Thyroid gland (tissue), 4 donors: ENCODE measurements around the gene TMEM161A. TPM values are rescaled to one million over a fixed set of nuclear protein-coding genes. Genes with fewer than 3 reads are reported as not detected.
A peak's percentile ranks its signal among the peaks of the same experiment; 100 is the strongest.
"Not testable (repeated sequence)": the region's sequence is repeated elsewhere in the genome, so short reads cannot be mapped to it uniquely, and the experiment has no call there.

Experiments
- DNase-seq, 2 donors: peaks; one replicate each; pipeline ENCODE4 v3.0.0-alpha.2; 2019
- H3K27ac ChIP-seq, 3 donors: fragments of 200-600 bp; sonication (generic); 1 replicate in 2 of 3; 2 replicates in 1 of 3; pipeline ENCODE4 v1.5.1; 2016 to 2019; ENCODE audit warnings: mild to moderate bottlenecking in 1 of 3, moderate library complexity in 1 of 3
- H3K27me3 ChIP-seq: fragments of 200-600 bp; sonication (generic); one replicate; pipeline ENCODE4 v1.5.1; 2019
- H3K36me3 ChIP-seq, 2 donors: fragments of 200-600 bp; sonication (generic); one replicate each; pipeline ENCODE4 v1.5.1; 2016 to 2019
- H3K4me1 ChIP-seq, 2 donors: fragments of 200-600 bp; sonication (generic); one replicate each; pipeline ENCODE4 v1.5.1; 2017 to 2019
- H3K4me3 ChIP-seq, 3 donors: fragments of 200-600 bp; sonication (generic); replicated peaks in 1 of 3; 1 replicate in 2 of 3; 2 replicates in 1 of 3; pipeline ENCODE4 v1.5.1; 2016; ENCODE audit warnings: mild to moderate bottlenecking in 1 of 3
- H3K9me3 ChIP-seq: fragments of 200-600 bp; sonication (generic); one replicate; pipeline ENCODE4 v1.5.1; 2017
- POLR2A ChIP-seq, 2 donors: fragments of 450-650 bp; IDR thresholded peaks; one replicate each; pipeline ENCODE4 v1.6.1; 2017; ENCODE audit warnings: antibody characterized with exemption in 2 of 2, mild to moderate bottlenecking in 2 of 2, moderate library complexity in 1 of 2
- WGBS, 2 donors: methylation state at CpG; one replicate each; pipeline ENCODE4 v1.1.5; 2017; 5-methylcytosine and 5-hydroxymethylcytosine counted together
- intact Hi-C: fragments of 100-400 bp; cut with DNase I; formaldehyde crosslinking; loops from one replicate; pipeline ENCODE4 v1.15.1; 2023
- total RNA-seq, 4 donors: library from RNA; depleted of rRNA; stranded (reverse); fragments of >200 nt; gene quantifications; one replicate each; pipeline ENCODE4 v1.2.3, GENCODE V29; 2016
- TF ChIP-seq, protein P1 (sequence below), 6 experiments: fragments of 200-600 bp in 3 of 6; fragments of 450-650 bp in 3 of 6; sonication (generic) in 3 of 6; IDR thresholded peaks; one replicate each; pipeline ENCODE4 v1.5.1; 2016 to 2019; ENCODE audit warnings: antibody characterized with exemption in 6 of 6, mild to moderate bottlenecking in 2 of 6, inconsistent platforms in 1 of 6, moderate library complexity in 1 of 6

Gene TMEM161A
- total RNA-seq, 4 donors from 2014 or later = 29.6 to 37.8 (median 33.1) TPM

DNA sequence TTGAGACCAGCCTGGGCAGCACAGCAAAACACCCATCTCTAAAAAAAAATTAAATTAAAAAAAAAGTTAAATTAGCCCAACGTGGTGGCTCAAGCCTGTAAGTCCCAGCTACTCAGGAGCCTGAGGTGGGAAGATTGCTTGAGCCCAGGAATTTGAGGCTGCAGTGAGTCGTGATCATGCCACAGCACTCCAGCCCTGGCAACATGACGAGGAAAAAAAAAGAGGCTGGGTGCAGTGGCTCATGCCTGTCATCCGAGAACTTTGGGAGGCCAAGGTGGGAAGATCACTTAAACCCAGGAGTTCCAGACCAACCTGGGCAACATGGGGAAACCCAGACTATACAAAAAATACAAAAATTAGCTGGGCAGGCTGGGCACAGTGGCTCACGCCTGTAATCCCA lies 2.2 kb upstream of the TMEM161A start:
- peaks cover 10% of the 10 kb centered on the region in 2 donors for H3K4me1 ChIP-seq
- WGBS, 2 donors = 71 to 72% methylated on average over 5 of the region's 5 CpGs
- TF ChIP-seq, protein P1, sequence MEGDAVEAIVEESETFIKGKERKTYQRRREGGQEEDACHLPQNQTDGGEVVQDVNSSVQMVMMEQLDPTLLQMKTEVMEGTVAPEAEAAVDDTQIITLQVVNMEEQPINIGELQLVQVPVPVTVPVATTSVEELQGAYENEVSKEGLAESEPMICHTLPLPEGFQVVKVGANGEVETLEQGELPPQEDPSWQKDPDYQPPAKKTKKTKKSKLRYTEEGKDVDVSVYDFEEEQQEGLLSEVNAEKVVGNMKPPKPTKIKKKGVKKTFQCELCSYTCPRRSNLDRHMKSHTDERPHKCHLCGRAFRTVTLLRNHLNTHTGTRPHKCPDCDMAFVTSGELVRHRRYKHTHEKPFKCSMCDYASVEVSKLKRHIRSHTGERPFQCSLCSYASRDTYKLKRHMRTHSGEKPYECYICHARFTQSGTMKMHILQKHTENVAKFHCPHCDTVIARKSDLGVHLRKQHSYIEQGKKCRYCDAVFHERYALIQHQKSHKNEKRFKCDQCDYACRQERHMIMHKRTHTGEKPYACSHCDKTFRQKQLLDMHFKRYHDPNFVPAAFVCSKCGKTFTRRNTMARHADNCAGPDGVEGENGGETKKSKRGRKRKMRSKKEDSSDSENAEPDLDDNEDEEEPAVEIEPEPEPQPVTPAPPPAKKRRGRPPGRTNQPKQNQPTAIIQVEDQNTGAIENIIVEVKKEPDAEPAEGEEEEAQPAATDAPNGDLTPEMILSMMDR (IDR thresholded peaks at IDR 0.05) = no peak
- no peak for TF ChIP-seq POLR2A (IDR thresholded peaks at IDR 0.05)
- intact Hi-C loops = loop anchor here (10.0 kb wide), 1 partner anchor 84 kb away; no protein-coding TSS in a partner anchor
- no peaks in the 10 kb centered on the region for H3K27me3 ChIP-seq
- no peak overlapping the region for H3K4me3 ChIP-seq
- H3K9me3 ChIP-seq = no peaks in the 10 kb centered on the region
- H3K36me3 ChIP-seq = no peaks in the 10 kb centered on the region
- no peak for DNase-seq
- H3K27ac ChIP-seq = no peak overlapping the region

DNA sequence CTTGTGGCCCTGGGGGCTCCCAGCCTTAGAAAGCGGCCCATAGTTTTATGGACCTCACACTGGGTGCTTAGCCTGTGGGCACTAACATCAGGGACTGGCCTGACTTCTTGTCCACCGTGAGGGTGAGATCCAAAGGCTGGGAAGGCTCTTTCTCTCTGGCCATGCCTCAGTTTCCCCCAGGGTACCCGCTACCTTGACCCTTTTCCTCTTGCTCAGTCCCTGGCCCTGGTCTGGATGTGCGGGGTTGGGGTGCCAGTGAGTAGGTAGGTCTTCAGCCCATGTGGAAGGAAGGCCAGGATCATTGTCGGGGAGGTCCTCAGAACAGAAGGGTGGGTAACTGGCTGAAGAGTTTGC lies 1.6 kb upstream of the TMEM161A start:
- Histone ChIP-seq H3K4me1 (peaks cover 10 to 12% of the 10 kb centered on the region in 2 donors), H3K27ac (no peak overlapping the region), H3K27me3 (no peaks in the 10 kb centered on the region), H3K4me3 (no peak overlapping the region), H3K36me3 (no peaks in the 10 kb centered on the region), H3K9me3 (no peaks in the 10 kb centered on the region)
- 46 to 53% methylated on average over 4 to 5 of the region's 5 CpGs for WGBS, 2 donors
- intact Hi-C loops = loop anchor here (10.0 kb wide), 1 partner anchor 85 kb away; no protein-coding TSS in a partner anchor
- TF ChIP-seq POLR2A (IDR thresholded peaks at IDR 0.05) = no peak
- TF ChIP-seq, protein P1 (IDR thresholded peaks at IDR 0.05) = peak in 1 of 6 experiments; percentile 4
- no peak for DNase-seq

DNA sequence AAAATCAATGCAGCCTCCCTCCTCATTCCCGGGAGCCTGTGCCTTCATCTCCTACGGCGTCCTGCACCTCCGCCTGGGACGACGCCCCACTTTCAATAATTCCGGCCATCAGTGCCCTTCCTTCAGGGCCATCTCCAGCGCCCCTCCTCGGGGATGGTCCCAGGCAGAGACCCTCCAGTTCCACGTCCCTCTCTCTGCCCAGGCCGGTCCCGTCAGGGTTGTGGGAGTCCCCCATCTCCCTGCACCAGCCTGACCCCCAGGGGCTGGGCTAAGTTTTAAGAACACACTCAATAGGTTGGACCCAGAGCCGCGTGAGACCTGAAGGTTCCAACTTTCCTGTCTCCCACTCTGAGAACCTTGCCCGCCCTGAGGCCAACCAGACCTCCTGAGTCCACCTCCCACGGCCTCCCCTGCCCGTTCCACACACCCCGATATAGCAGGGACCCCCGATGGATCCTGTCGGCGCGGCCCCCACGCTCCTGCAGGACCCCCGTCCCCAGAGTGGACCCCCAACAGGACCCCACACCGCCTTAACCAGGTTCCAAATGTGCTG lies 646 bp downstream of the TMEM161A start:
- no peaks in the 10 kb centered on the region for H3K36me3 ChIP-seq
- peak overlapping the region in 1 of 3 donors; percentile 71 for H3K27ac ChIP-seq
- intact Hi-C loops = no loop called here
- TF ChIP-seq, protein P1 (IDR thresholded peaks at IDR 0.05) = no peak
- TF ChIP-seq POLR2A (IDR thresholded peaks at IDR 0.05) = no peak
- peak; percentile 22 to 35 for DNase-seq
- H3K9me3 ChIP-seq = no peaks in the 10 kb centered on the region
- H3K4me1 ChIP-seq = peaks cover 10 to 16% of the 10 kb centered on the region in 2 donors
- H3K4me3 ChIP-seq = peak overlapping the region; percentile 29 to 85 (median 81)
- H3K27me3 ChIP-seq = no peaks in the 10 kb centered on the region
- WGBS, 2 donors = 17 to 23% methylated on average over 13 to 19 of the region's 25 CpGs

DNA sequence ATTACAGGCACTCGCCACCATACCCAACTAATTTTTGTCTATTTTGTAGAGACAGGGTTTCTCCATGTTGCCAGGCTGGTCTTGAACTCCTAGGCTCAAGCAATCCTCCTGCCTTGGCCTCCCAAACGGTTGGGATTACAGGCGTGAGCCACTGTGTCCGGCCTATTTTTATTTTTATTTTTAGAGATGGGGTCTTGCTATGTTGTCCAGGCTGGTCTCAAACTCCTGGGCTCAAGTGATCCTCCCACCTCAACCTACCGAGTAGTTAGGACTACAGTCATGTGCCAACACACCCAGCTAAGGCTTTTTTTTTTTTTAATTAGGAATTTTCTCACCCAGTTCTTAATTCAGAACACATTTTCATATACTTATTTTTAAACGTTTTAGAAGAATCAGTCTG lies 2.6 kb downstream of the TMEM161A start:
- H3K9me3 ChIP-seq, intact Hi-C loops, H3K27me3 ChIP-seq, H3K36me3 ChIP-seq, H3K27ac ChIP-seq, DNase-seq, H3K4me3 ChIP-seq: not testable (repeated sequence)
- H3K4me1 ChIP-seq = peaks cover 10 to 16% of the 10 kb centered on the region in 2 donors
- 89 to 92% methylated on average over 6 of the region's 6 CpGs for WGBS, 2 donors

DNA sequence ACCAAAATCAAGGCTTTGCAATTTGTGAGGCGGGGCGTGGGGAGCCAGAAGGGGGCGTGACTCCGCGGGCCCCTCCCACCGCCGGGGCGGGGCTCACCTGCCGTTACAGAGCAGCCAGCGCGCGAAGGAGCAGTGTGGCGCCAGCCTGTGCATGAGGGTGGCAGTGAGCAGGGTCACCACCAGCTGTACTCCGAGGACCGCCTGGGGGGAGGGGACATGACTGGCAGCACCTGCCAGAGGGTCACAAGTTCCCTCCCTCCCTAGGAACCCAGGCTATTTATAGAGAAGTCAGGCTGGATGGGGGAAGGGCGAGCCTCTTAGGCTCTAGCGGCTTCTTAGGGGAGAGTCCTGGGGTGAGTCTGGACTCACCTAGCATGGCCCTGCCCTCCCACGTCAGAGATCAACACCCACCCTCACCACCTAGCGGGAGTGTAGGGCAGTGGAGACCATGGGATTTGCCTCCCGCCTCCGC lies 3.6 kb downstream of the TMEM161A start:
- no peak overlapping the region for H3K4me3 ChIP-seq
- peak; percentile 47 to 52 for DNase-seq
- TF ChIP-seq, protein P1 (IDR thresholded peaks at IDR 0.05) = no peak
- TF ChIP-seq POLR2A (IDR thresholded peaks at IDR 0.05) = peak in 1 of 2 donors; percentile 25
- no peak overlapping the region for H3K27ac ChIP-seq
- intact Hi-C loops = no loop called here
- H3K4me1 ChIP-seq = peaks cover 10 to 16% of the 10 kb centered on the region in 2 donors
- H3K36me3 ChIP-seq = no peaks in the 10 kb centered on the region
- H3K9me3 ChIP-seq = no peaks in the 10 kb centered on the region
- WGBS, 2 donors = 23 to 28% methylated on average over 20 to 21 of the region's 21 CpGs
- no peaks in the 10 kb centered on the region for H3K27me3 ChIP-seq
